Tibial artery (tissue), 4 donors: ENCODE results near the gene ANO7.

Experiments used
- DNase-seq, 2 donors: peaks; one replicate each; pipeline ENCODE4 v3.0.0-alpha.2; 2019
- H3K27ac ChIP-seq, 2 donors: fragments of 200-600 bp; sonication (generic) in 1 of 2; 1 replicate in 1 of 2; 2 replicates in 1 of 2; pipeline ENCODE4 v1.5.1; 2018 to 2019; ENCODE audit warnings: mild to moderate bottlenecking in 1 of 2
- H3K27me3 ChIP-seq, 2 donors: fragments of 200-600 bp; sonication (generic) in 1 of 2; one replicate each; pipeline versions ENCODE4 v1.5.1 to v1.6.0; 2016 to 2019
- H3K36me3 ChIP-seq, 3 donors: fragments of 200-600 bp; sonication (generic) in 2 of 3; one replicate each; pipeline ENCODE4 v1.5.1; 2016 to 2019; ENCODE audit warnings: mild to moderate bottlenecking in 2 of 3
- H3K4me1 ChIP-seq, 4 donors: fragments of 200-600 bp; sonication (generic) in 2 of 4; 1 replicate in 3 of 4; 2 replicates in 1 of 4; pipeline ENCODE4 v1.5.1; 2016 to 2019
- H3K4me3 ChIP-seq, 2 donors: fragments of 200-600 bp; sonication (generic) in 1 of 2; 1 replicate in 1 of 2; 2 replicates in 1 of 2; pipeline ENCODE4 v1.5.1; 2018 to 2019; ENCODE audit warnings: mild to moderate bottlenecking in 2 of 2
- H3K9me3 ChIP-seq, 3 donors: fragments of 200-600 bp; sonication (generic) in 1 of 3; one replicate each; pipeline ENCODE4 v1.5.1; 2016 to 2019
- CTCF ChIP-seq, 2 experiments: fragments of 200-600 bp in 1 of 2; fragments of 450-650 bp in 1 of 2; IDR thresholded peaks; one replicate each; pipeline ENCODE4 v1.5.1; 2017 to 2019; ENCODE audit warnings: antibody characterized with exemption in 2 of 2, mild to moderate bottlenecking in 1 of 2, moderate library complexity in 1 of 2
- intact Hi-C: fragments of 100-400 bp; cut with DNase I; formaldehyde crosslinking; loops from one replicate; pipeline ENCODE4 v1.15.0; 2023; ENCODE audit warnings: low total_unique reads

The ANO7 gene

GRCh38 chr2:241197947-241198346 lies 9.5 kb downstream of the ANO7 start:
- TF ChIP-seq CTCF (IDR thresholded peaks at IDR 0.05), result no peak
- Histone ChIP-seq H3K4me1 (no peaks in the 10 kb centered on the region), H3K27ac (no peak overlapping the region), H3K36me3 (no peaks in the 10 kb centered on the region), H3K9me3 (no peaks in the 10 kb centered on the region), H3K27me3 (no peaks in the 10 kb centered on the region), H3K4me3 (no peak overlapping the region)
- intact Hi-C loops, result no loop called here
- no peak for DNase-seq

GRCh38 chr2:241198381-241199279 lies 10.2 kb downstream of the ANO7 start:
- no peaks in the 10 kb centered on the region for H3K9me3 ChIP-seq
- H3K4me3 ChIP-seq, result no peak overlapping the region
- H3K36me3 ChIP-seq, result no peaks in the 10 kb centered on the region
- no peak for TF ChIP-seq CTCF (IDR thresholded peaks at IDR 0.05)
- no peak for DNase-seq
- H3K27me3 ChIP-seq, result no peaks in the 10 kb centered on the region
- no peak overlapping the region for H3K27ac ChIP-seq
- intact Hi-C loops, result no loop called here
- H3K4me1 ChIP-seq, result no peaks in the 10 kb centered on the region

GRCh38 chr2:241199286-241199685 lies 10.8 kb downstream of the ANO7 start:
- TF ChIP-seq CTCF (IDR thresholded peaks at IDR 0.05), result no peak
- no peaks in the 10 kb centered on the region for H3K36me3 ChIP-seq
- H3K4me1 ChIP-seq, result no peaks in the 10 kb centered on the region

GRCh38 chr2:241199897-241200821 lies 11.7 kb downstream of the ANO7 start:
- Histone ChIP-seq H3K27ac (no peak overlapping the region), H3K36me3 (no peaks in the 10 kb centered on the region), H3K9me3 (no peaks in the 10 kb centered on the region), H3K4me1 (no peaks in the 10 kb centered on the region), H3K27me3 (no peaks in the 10 kb centered on the region), H3K4me3 (no peak overlapping the region)
- TF ChIP-seq CTCF (IDR thresholded peaks at IDR 0.05), result no peak
- intact Hi-C loops, result loop anchor here (10.0 kb wide), 1 partner anchor 355 kb away; no protein-coding TSS in a partner anchor
- no peak for DNase-seq

More at GRCh38 chr2:241199286-241199685, 10.8 kb downstream of the ANO7 start:
- H3K27ac ChIP-seq, result no peak overlapping the region
- DNase-seq, result no peak
- no peaks in the 10 kb centered on the region for H3K9me3 ChIP-seq
- no peak overlapping the region for H3K4me3 ChIP-seq
- H3K27me3 ChIP-seq, result no peaks in the 10 kb centered on the region
- intact Hi-C loops, result no loop called here

- Histone ChIP-seq H3K4me3 (no peak overlapping the region), H3K36me3 (no peaks in the 10 kb centered on the region), H3K9me3 (no peaks in the 10 kb centered on the region), H3K27ac (no peak overlapping the region), H3K27me3 (no peaks in the 10 kb centered on the region), H3K4me1 (no peaks in the 10 kb centered on the region)
- DNase-seq, result no peak
- intact Hi-C loops, result loop anchor here (10.0 kb wide), 1 partner anchor 356 kb away; no protein-coding TSS in a partner anchor
- TF ChIP-seq CTCF (IDR thresholded peaks at IDR 0.05), result no peak
Observed at GRCh38 chr2:241200822-241201395, 12.4 kb downstream of the ANO7 start.
